ENCODE measurements around the gene RNF224.

DNA sequence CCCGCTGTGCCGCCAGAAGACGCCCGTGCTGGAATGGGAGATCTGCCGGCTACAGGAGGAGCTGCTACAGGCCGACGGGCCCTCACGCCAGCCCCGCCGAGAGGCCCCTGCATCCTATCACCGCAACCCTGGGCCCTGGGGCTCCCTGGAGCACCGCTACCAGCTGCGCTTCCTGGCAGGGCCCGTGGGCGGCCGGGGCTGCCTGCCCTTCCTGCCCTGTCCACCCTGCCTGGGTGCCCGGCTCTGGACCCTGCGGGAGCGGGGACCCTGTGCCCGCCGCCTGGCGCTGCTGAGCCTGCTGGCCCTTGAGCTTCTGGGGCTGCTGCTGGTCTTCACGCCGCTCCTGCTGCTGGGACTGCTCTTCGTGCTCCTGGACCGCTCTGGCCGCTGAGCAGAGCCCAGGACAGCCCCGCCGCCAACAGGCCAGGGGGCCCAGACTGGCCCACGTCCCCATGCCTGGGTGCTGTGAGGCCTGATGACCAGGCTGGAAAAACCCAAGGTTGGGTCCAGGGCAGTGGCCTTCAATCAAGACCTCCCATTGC, 9.0 kb upstream of the RNF224 start:
- TF ChIP-seq, protein P1, sequence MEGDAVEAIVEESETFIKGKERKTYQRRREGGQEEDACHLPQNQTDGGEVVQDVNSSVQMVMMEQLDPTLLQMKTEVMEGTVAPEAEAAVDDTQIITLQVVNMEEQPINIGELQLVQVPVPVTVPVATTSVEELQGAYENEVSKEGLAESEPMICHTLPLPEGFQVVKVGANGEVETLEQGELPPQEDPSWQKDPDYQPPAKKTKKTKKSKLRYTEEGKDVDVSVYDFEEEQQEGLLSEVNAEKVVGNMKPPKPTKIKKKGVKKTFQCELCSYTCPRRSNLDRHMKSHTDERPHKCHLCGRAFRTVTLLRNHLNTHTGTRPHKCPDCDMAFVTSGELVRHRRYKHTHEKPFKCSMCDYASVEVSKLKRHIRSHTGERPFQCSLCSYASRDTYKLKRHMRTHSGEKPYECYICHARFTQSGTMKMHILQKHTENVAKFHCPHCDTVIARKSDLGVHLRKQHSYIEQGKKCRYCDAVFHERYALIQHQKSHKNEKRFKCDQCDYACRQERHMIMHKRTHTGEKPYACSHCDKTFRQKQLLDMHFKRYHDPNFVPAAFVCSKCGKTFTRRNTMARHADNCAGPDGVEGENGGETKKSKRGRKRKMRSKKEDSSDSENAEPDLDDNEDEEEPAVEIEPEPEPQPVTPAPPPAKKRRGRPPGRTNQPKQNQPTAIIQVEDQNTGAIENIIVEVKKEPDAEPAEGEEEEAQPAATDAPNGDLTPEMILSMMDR (IDR thresholded peaks at IDR 0.05): no peak
- no peak for TF ChIP-seq POLR2A (IDR thresholded peaks at IDR 0.05)
